Prostate gland (tissue), 2 donors: Measurements from ENCODE around the gene SV2C.

Experiments
- CTCF ChIP-seq, 4 experiments: fragments of 200-600 bp in 2 of 4; fragments of 450-650 bp in 2 of 4; sonication (generic) in 2 of 4; IDR thresholded peaks; 1 replicate in 3 of 4; 2 replicates in 1 of 4; pipeline ENCODE4 v1.5.1; 2016 to 2019; ENCODE audit warnings: antibody characterized with exemption in 4 of 4, mild to moderate bottlenecking in 2 of 4, moderate library complexity in 2 of 4
- POLR2A ChIP-seq: fragments of 450-650 bp; IDR thresholded peaks from one replicate; pipeline ENCODE4 v1.6.1; 2016; ENCODE audit warnings: antibody characterized with exemption, mild to moderate bottlenecking
- POLR2AphosphoS5 ChIP-seq: sonication (generic); formaldehyde crosslinking; IDR thresholded peaks from one replicate; pipeline ENCODE4 v1.6.1; 2017; ENCODE audit warnings: antibody characterized with exemption

GRCh38 chr5:76236684-76237083 is 153.5 kb downstream of the SV2C start:
- TF ChIP-seq CTCF (IDR thresholded peaks at IDR 0.05) = no peak
- no peak for TF ChIP-seq POLR2A
- TF ChIP-seq POLR2AphosphoS5 = no peak
